WTC11 (cell line): Measurements from ENCODE around the gene DGKQ. TPM values are rescaled to one million over a fixed set of nuclear protein-coding genes. Genes with fewer than 3 reads are reported as not detected.

Source experiments
- ATAC-seq: fragments of 200-7000 bp; cut with Tn5 transposase; 2 replicates; pipeline ENCODE4 v1.10.0; 2021; ENCODE audit warnings: mild to moderate bottlenecking, moderate library complexity
- CTCF ChIA-PET: fragments of 300-600 bp; sonication (Branson Sonifier 250); formaldehyde crosslinking; loops from one replicate; lab custom pipeline; 2021; ENCODE audit warnings: antibody characterized with exemption; lab: Charles Lee
- POLR2A ChIA-PET: fragments of 350-600 bp; sonication (Branson Sonifier 250); formaldehyde crosslinking; loops from one replicate; lab custom pipeline; 2021; ENCODE audit warnings: antibody characterized with exemption; lab: Charles Lee
- DNase-seq: peaks from one replicate; pipeline ENCODE4 v3.0.0; 2021; ENCODE audit warnings: low spot score
- H3K27ac Mint-ChIP-seq: 2 replicates; pipeline ENCODE4 v1.8.0; 2021; ENCODE audit warnings: mixed read lengths
- H3K27me3 Mint-ChIP-seq: 2 replicates; pipeline ENCODE4 v1.8.0; 2021; ENCODE audit warnings: low read depth, mild to moderate bottlenecking, moderate library complexity, mixed read lengths
- H3K36me3 Mint-ChIP-seq: 2 replicates; pipeline ENCODE4 v1.8.0; 2021; ENCODE audit warnings: mixed read lengths
- H3K4me1 Mint-ChIP-seq: 2 replicates; pipeline ENCODE4 v1.8.0; 2022; ENCODE audit warnings: mixed read lengths
- H3K4me3 Mint-ChIP-seq: 2 replicates; pipeline ENCODE4 v1.8.0; 2021; ENCODE audit warnings: mild to moderate bottlenecking, moderate library complexity, mixed read lengths
- H3K9me3 Mint-ChIP-seq: 2 replicates; pipeline ENCODE4 v1.8.0; 2021; ENCODE audit warnings: mixed read lengths
- AFF4 ChIP-seq: sonication (generic); formaldehyde crosslinking; IDR thresholded peaks from 2 replicates; pipeline ENCODE4 v1.8.1; 2023; ENCODE audit warnings: mild to moderate bottlenecking, missing genetic modification reagents, borderline replicate concordance
- ATF1 ChIP-seq: sonication (generic); formaldehyde crosslinking; IDR thresholded peaks from 2 replicates; pipeline ENCODE4 v1.8.1; 2023; ENCODE audit warnings: mild to moderate bottlenecking, moderate library complexity, missing genetic modification reagents
- CDX4 ChIP-seq: fragments of 250-450 bp; sonication (Bioruptor Pico); IDR thresholded peaks from 2 replicates; pipeline ENCODE4 v1.9.0; 2021; ENCODE audit warnings: moderate library complexity, mild to moderate bottlenecking, inconsistent platforms, borderline replicate concordance
- E2F5 ChIP-seq: sonication (generic); formaldehyde crosslinking; IDR thresholded peaks from 2 replicates; pipeline ENCODE4 v1.8.1; 2022; ENCODE audit warnings: mild to moderate bottlenecking, moderate library complexity, missing genetic modification reagents
- HMGA2 ChIP-seq: fragments of 250-450 bp; sonication (Bioruptor Pico); IDR thresholded peaks from 2 replicates; pipeline ENCODE4 v1.4.0; 2021; ENCODE audit warnings: mild to moderate bottlenecking, moderate library complexity
- IRF2 ChIP-seq: sonication (generic); formaldehyde crosslinking; IDR thresholded peaks from 2 replicates; pipeline ENCODE4 v1.8.0; 2022; ENCODE audit warnings: low read depth, missing genetic modification reagents, borderline replicate concordance
- JUN ChIP-seq: sonication (generic); formaldehyde crosslinking; IDR thresholded peaks from 2 replicates; pipeline ENCODE4 v1.8.0; 2023; ENCODE audit warnings: mild to moderate bottlenecking, missing genetic modification reagents
- NR3C1 ChIP-seq: sonication (generic); formaldehyde crosslinking; conservative IDR thresholded peaks from 2 replicates; pipeline ENCODE4 v1.8.1; 2023; ENCODE audit warnings: low read depth, mild to moderate bottlenecking, missing genetic modification reagents
- TEAD1 ChIP-seq: sonication (generic); formaldehyde crosslinking; IDR thresholded peaks from 2 replicates; pipeline ENCODE4 v1.8.0; 2022; ENCODE audit warnings: mild to moderate bottlenecking, missing genetic modification reagents
- USF1 ChIP-seq: sonication (generic); formaldehyde crosslinking; IDR thresholded peaks from 2 replicates; pipeline ENCODE4 v1.8.0; 2022; ENCODE audit warnings: mild to moderate bottlenecking, missing genetic modification reagents
- ZBTB21 ChIP-seq: sonication (generic); formaldehyde crosslinking; IDR thresholded peaks from 2 replicates; pipeline ENCODE4 v1.8.1; 2023; ENCODE audit warnings: mild to moderate bottlenecking, missing genetic modification reagents, borderline replicate concordance
- ZNF396 ChIP-seq: fragments of 250-450 bp; sonication (Bioruptor Pico); IDR thresholded peaks from 2 replicates; pipeline ENCODE4 v1.8.0; 2021; ENCODE audit warnings: mild to moderate bottlenecking, moderate library complexity, borderline replicate concordance
- total RNA-seq: library from RNA; stranded (reverse); gene quantifications from 3 replicates; pipeline ENCODE4 v1.2.3, GENCODE V29; 2021
- TF ChIP-seq, protein P1 (sequence below): sonication (generic); formaldehyde crosslinking; IDR thresholded peaks from 2 replicates; pipeline ENCODE4 v1.8.1; 2023; ENCODE audit warnings: mild to moderate bottlenecking, missing genetic modification reagents
- TF ChIP-seq, protein P2 (sequence below): fragments of 200-600 bp; IDR thresholded peaks from 2 replicates; pipeline ENCODE4 v1.8.0; 2022; ENCODE audit warnings: antibody characterized with exemption

The DGKQ gene
- total RNA-seq, 1 experiment from 2014 or later: 19.3 TPM

- TF ChIP-seq AFF4 (no peak), JUN (CRISPR knock-in tag) (no peak), USF1 (CRISPR knock-in tag) (no peak), NR3C1 (no peak)
Observed at GRCh38 chr4:956531-957230, 16.7 kb downstream of the DGKQ start (continued).

DNA sequence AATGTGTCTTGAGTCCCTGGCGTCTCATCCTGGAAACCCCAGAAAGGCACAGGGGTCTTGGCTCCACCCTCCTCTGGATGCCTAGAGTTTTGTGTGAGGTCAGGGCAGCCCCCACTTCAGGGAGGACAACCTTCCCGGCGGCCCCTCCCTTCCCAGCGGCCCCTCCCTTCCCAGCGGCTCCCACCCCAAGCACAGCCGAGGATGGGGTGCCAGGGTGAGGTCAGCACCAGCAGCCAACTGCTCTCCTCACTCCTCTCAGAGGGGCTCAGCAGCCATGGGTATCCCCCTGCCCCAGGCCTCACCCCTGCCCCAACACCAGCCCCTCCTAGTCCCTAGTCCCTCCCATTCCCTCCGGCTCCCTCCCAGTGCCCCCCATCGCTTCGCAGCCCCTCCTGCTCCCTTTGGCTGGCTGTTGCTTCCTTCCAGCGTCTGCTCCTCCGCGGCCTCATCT, 17.4 kb downstream of the DGKQ start:
- ATAC-seq: no peak
- CTCF ChIA-PET: no interaction called here
- no peaks in the 10 kb centered on the region for H3K9me3 Mint-ChIP-seq
- TF ChIP-seq IRF2 (CRISPR knock-in tag) (no peak), ATF1 (CRISPR knock-in tag) (no peak), E2F5 (CRISPR knock-in tag) (no peak), ZBTB21 (no peak), TEAD1 (CRISPR knock-in tag) (no peak), NR3C1 (no peak), ZNF396 (CRISPR knock-in tag) (no peak), HMGA2 (CRISPR knock-in tag) (no peak), CDX4 (no peak)
- TF ChIP-seq, protein P1, sequence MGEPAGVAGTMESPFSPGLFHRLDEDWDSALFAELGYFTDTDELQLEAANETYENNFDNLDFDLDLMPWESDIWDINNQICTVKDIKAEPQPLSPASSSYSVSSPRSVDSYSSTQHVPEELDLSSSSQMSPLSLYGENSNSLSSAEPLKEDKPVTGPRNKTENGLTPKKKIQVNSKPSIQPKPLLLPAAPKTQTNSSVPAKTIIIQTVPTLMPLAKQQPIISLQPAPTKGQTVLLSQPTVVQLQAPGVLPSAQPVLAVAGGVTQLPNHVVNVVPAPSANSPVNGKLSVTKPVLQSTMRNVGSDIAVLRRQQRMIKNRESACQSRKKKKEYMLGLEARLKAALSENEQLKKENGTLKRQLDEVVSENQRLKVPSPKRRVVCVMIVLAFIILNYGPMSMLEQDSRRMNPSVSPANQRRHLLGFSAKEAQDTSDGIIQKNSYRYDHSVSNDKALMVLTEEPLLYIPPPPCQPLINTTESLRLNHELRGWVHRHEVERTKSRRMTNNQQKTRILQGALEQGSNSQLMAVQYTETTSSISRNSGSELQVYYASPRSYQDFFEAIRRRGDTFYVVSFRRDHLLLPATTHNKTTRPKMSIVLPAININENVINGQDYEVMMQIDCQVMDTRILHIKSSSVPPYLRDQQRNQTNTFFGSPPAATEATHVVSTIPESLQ (CRISPR knock-in tag): no peak
- TF ChIP-seq, protein P2, sequence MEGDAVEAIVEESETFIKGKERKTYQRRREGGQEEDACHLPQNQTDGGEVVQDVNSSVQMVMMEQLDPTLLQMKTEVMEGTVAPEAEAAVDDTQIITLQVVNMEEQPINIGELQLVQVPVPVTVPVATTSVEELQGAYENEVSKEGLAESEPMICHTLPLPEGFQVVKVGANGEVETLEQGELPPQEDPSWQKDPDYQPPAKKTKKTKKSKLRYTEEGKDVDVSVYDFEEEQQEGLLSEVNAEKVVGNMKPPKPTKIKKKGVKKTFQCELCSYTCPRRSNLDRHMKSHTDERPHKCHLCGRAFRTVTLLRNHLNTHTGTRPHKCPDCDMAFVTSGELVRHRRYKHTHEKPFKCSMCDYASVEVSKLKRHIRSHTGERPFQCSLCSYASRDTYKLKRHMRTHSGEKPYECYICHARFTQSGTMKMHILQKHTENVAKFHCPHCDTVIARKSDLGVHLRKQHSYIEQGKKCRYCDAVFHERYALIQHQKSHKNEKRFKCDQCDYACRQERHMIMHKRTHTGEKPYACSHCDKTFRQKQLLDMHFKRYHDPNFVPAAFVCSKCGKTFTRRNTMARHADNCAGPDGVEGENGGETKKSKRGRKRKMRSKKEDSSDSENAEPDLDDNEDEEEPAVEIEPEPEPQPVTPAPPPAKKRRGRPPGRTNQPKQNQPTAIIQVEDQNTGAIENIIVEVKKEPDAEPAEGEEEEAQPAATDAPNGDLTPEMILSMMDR: no peak
- TF ChIP-seq, all 79 proteins: peak for 0
- Mint-ChIP-seq H3K4me3 (no peak overlapping the region), H3K36me3 (no peaks in the 10 kb centered on the region), H3K4me1 (no peaks in the 10 kb centered on the region), H3K27ac (no peak overlapping the region), H3K27me3 (no peaks in the 10 kb centered on the region)
- POLR2A ChIA-PET: no interaction called here
- DNase-seq: no peak
